Lower leg skin (tissue), 3 donors: ENCODE measurements around the gene TP53BP2.

Source experiments
- CTCF ChIP-seq, 3 donors: fragments of 450-650 bp; IDR thresholded peaks; one replicate each; pipeline ENCODE4 v1.5.1; 2016; ENCODE audit warnings: antibody characterized with exemption in 3 of 3, mild to moderate bottlenecking in 3 of 3, moderate library complexity in 2 of 3
- POLR2A ChIP-seq, 2 donors: fragments of 450-650 bp; IDR thresholded peaks; one replicate each; pipeline ENCODE4 v1.6.1; 2016 to 2017; ENCODE audit warnings: antibody characterized with exemption in 2 of 2, mild to moderate bottlenecking in 1 of 2, moderate library complexity in 1 of 2

- TF ChIP-seq POLR2A (IDR thresholded peaks at IDR 0.05) (no peak), CTCF (IDR thresholded peaks at IDR 0.05) (no peak)
These were observed 7.5 kb downstream of the TP53BP2 start for GRCh38 chr1:223838125-223838854.
